CD8-positive, alpha-beta memory T cell (primary cell): ENCODE data around the gene FHIT. TPM values are rescaled to one million over a fixed set of nuclear protein-coding genes. Genes with fewer than 3 reads are reported as not detected.

Experiments
- CTCF ChIA-PET: fragments of 350-600 bp; sonication (Branson Sonifier 250); formaldehyde crosslinking; loops from one replicate; lab custom pipeline; 2021; ENCODE audit warnings: antibody characterized with exemption; lab: Charles Lee
- POLR2A ChIA-PET: fragments of 350-600 bp; sonication (Branson Sonifier 250); formaldehyde crosslinking; loops from one replicate; lab custom pipeline; 2021; ENCODE audit warnings: antibody characterized with exemption; lab: Charles Lee
- DNase-seq, 5 donors: peaks; one replicate each; pipeline versions ENCODE4 v3.0.0 to v3.0.0-alpha.2; 2020 to 2022; ENCODE audit warnings: mixed read lengths in 1 of 5
- H3K27ac ChIP-seq: one replicate; pipeline ENCODE4 v1.7.0; 2013; ENCODE audit warnings: low read depth, mild to moderate bottlenecking, low read length, moderate library complexity
- H3K27me3 ChIP-seq: 2 replicates; pipeline ENCODE4 v1.7.0; 2013; ENCODE audit warnings: low read length, mild to moderate bottlenecking; ENCODE audit not compliant: insufficient read depth, poor library complexity, severe bottlenecking
- H3K36me3 ChIP-seq: 2 replicates; pipeline ENCODE4 v1.7.0; 2013; ENCODE audit warnings: mild to moderate bottlenecking, low read length, moderate library complexity; ENCODE audit not compliant: insufficient read depth
- H3K4me1 ChIP-seq: 2 replicates; pipeline ENCODE4 v1.7.0; 2013; ENCODE audit warnings: mild to moderate bottlenecking, low read length, moderate library complexity; ENCODE audit not compliant: insufficient read depth
- H3K4me3 ChIP-seq: 2 replicates; pipeline ENCODE4 v1.7.0; 2013; ENCODE audit warnings: mild to moderate bottlenecking, low read length
- H3K9me3 ChIP-seq: 2 replicates; pipeline ENCODE4 v1.7.0; 2013; ENCODE audit warnings: mild to moderate bottlenecking, low read length
- H3K27ac Mint-ChIP-seq, 8 donors: one replicate each; pipeline ENCODE4 v1.8.0; 2020 to 2021; ENCODE audit warnings: mixed read lengths in 8 of 8, mild to moderate bottlenecking in 6 of 8, inconsistent platforms in 3 of 8, moderate library complexity in 3 of 8
- H3K27me3 Mint-ChIP-seq, 2 donors: one replicate each; pipeline ENCODE4 v1.8.0; 2020 to 2021; ENCODE audit warnings: mixed read lengths in 2 of 2, mild to moderate bottlenecking in 1 of 2, moderate library complexity in 1 of 2
- H3K36me3 Mint-ChIP-seq, 3 donors: one replicate each; pipeline ENCODE4 v1.8.0; 2020 to 2021; ENCODE audit warnings: mixed read lengths in 3 of 3, inconsistent platforms in 1 of 3, mild to moderate bottlenecking in 1 of 3
- H3K4me1 Mint-ChIP-seq, 3 donors: one replicate each; pipeline ENCODE4 v1.8.0; 2020 to 2021; ENCODE audit warnings: mixed read lengths in 3 of 3, inconsistent platforms in 1 of 3, mild to moderate bottlenecking in 1 of 3
- H3K4me3 Mint-ChIP-seq, 7 donors: one replicate each; pipeline ENCODE4 v1.8.0; 2020 to 2021; ENCODE audit warnings: mixed read lengths in 7 of 7, mild to moderate bottlenecking in 6 of 7, moderate library complexity in 4 of 7, inconsistent platforms in 2 of 7
- H3K9me3 Mint-ChIP-seq, 5 donors: one replicate each; pipeline ENCODE4 v1.8.0; 2020 to 2022; ENCODE audit warnings: mixed read lengths in 5 of 5, mild to moderate bottlenecking in 3 of 5, moderate library complexity in 2 of 5, inconsistent platforms in 1 of 5
- polyA plus RNA-seq: library from polyadenylated mRNA; unstranded; fragments of 300-500 nt; fragmentation: Illumina TruSeq; gene quantifications from one replicate; pipeline ENCODE4 v1.2.3, GENCODE V29; 2021
- total RNA-seq, 2 experiments: library from RNA; stranded (reverse); gene quantifications; one replicate each; pipeline ENCODE4 v1.2.3, GENCODE V29; 2021

Gene FHIT
- total and polyA plus RNA-seq, 3 experiments from 2014 or later: 4.1 to 7.4 (median 4.2) TPM

DNA sequence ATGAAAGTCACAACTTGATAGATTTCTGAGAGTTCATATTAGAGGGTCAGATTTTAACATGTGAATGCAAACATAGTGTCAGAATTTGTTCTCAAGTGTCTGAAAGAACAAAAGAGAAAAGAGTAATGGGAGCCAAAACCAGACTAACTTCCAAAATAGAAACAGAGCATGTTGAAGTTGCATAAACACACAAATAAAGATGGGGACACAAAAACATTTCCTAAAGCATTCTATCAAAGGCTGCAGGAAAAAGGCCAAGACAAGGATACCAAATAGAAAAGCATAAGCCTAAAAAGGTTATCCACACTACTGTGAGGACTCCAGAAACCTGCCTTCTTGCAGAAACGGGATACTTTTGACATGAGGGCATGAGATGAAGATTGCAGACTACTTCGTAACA, 2.8 kb downstream of the FHIT start:
- Mint-ChIP-seq H3K4me3 (peak overlapping the region in 1 of 7 donors; percentile 10), H3K27ac (no peak overlapping the region), H3K27me3 (peaks cover 10 to 14% of the 10 kb centered on the region in 2 donors), H3K9me3 (no peaks in the 10 kb centered on the region), H3K36me3 (peaks cover 0 to 4% (median 4%) of the 10 kb centered on the region in 3 donors), H3K4me1 (peaks cover 21 to 28% (median 22%) of the 10 kb centered on the region in 3 donors)
- no peak for DNase-seq
- Histone ChIP-seq H3K27ac (no peak overlapping the region), H3K9me3 (no peaks in the 10 kb centered on the region), H3K4me3 (no peak overlapping the region), H3K36me3 (no peaks in the 10 kb centered on the region), H3K27me3 (no peaks in the 10 kb centered on the region), H3K4me1 (peaks cover 16% of the 10 kb centered on the region)
- ChIA-PET POLR2A (no interaction called here), CTCF (no interaction called here)

DNA sequence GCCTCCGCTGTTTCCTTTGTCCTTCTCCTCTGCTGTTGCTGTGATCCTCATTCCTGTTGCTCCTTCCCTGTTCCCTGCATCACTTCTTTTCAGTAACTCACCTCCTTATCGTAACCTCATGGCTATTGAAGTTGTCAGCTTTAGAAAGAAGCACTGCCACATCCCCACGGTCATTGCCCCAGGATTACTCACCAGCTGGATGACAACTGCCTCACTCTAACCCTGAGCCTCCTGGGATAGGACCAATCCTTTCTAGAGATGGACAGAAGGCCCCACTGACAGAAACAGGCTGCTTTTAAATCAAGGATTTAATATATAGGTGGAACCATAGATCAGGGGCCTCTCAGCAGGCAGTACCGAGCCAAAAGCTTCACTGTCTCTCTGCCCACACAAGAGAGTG, 4.1 kb downstream of the FHIT start:
- H3K27ac ChIP-seq: no peak overlapping the region
- H3K4me3 ChIP-seq: no peak overlapping the region
- Mint-ChIP-seq H3K27me3 (peaks cover 10% of the 10 kb centered on the region in 2 donors), H3K36me3 (peaks cover 0 to 8% (median 4%) of the 10 kb centered on the region in 3 donors), H3K9me3 (no peaks in the 10 kb centered on the region), H3K4me3 (no peak overlapping the region), H3K27ac (no peak overlapping the region), H3K4me1 (peaks cover 21 to 24% (median 21%) of the 10 kb centered on the region in 3 donors)
- H3K27me3 ChIP-seq: no peaks in the 10 kb centered on the region
- ChIA-PET POLR2A (no interaction called here), CTCF (no interaction called here)
- no peaks in the 10 kb centered on the region for H3K36me3 ChIP-seq
- no peaks in the 10 kb centered on the region for H3K9me3 ChIP-seq
- DNase-seq: no peak
- peaks cover 16% of the 10 kb centered on the region for H3K4me1 ChIP-seq

DNA sequence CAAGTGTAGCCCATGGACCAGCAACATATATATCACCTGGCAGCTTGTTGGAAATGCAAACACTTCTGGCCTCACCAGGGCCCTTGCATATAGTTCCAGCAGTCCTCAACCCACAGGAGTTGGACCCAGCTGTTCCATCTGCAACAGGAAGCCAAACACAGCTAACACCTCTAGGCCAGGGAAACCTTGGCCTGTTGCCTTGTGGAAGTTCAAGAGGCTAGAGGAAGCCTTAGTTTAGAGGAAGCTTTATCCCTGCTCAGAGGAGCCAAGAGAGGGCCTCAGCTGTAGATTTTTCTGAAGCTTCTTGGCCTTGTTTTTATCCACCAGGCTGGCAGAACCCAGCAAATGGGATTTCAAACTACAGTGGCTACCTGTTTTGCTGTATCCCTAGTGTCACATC, 11.4 kb downstream of the FHIT start:
- ChIA-PET POLR2A (interaction anchor here (0.5 kb wide), 1 partner anchor 98 kb away, joined by 5 read pairs; no protein-coding TSS in a partner anchor), CTCF (no interaction called here)
- H3K4me1 Mint-ChIP-seq: no peaks in the 10 kb centered on the region
- no peak overlapping the region for H3K27ac ChIP-seq
- no peaks in the 10 kb centered on the region for H3K4me1 ChIP-seq
- H3K9me3 ChIP-seq: no peaks in the 10 kb centered on the region
- no peak overlapping the region for H3K4me3 Mint-ChIP-seq
- H3K36me3 Mint-ChIP-seq: peaks cover 0 to 5% (median 0%) of the 10 kb centered on the region in 3 donors
- peaks cover 3% of the 10 kb centered on the region in 2 donors for H3K27me3 Mint-ChIP-seq
- H3K9me3 Mint-ChIP-seq: no peaks in the 10 kb centered on the region
- H3K4me3 ChIP-seq: no peak overlapping the region
- no peaks in the 10 kb centered on the region for H3K27me3 ChIP-seq
- no peak overlapping the region for H3K27ac Mint-ChIP-seq
- DNase-seq: no peak
- H3K36me3 ChIP-seq: no peaks in the 10 kb centered on the region

DNA sequence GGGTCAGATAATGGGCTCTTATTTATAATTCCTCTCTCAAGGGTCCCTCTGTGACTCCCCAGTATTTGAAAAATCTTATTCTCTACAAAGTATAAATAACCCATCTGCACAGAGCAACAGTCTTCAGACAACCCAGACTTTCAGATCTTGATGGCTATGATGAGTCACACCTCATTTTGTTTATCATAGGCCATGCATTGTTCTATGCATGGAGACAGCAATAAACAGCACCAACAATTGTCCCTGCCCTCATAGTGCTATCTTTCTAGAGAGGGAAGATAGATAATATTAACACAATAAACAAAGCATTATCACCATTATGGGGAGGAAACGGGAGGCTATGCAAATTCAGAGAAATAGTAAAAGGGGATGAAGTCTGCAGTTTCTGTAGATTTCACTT, 13.4 kb downstream of the FHIT start:
- no peak overlapping the region for H3K27ac ChIP-seq
- ChIA-PET POLR2A (no interaction called here), CTCF (no interaction called here)
- H3K36me3 Mint-ChIP-seq: no peaks in the 10 kb centered on the region
- H3K4me3 Mint-ChIP-seq: no peak overlapping the region
- no peaks in the 10 kb centered on the region for H3K36me3 ChIP-seq
- H3K4me1 Mint-ChIP-seq: no peaks in the 10 kb centered on the region
- H3K27me3 Mint-ChIP-seq: peaks cover 0 to 2% of the 10 kb centered on the region in 2 donors
- no peak overlapping the region for H3K4me3 ChIP-seq
- no peak overlapping the region for H3K27ac Mint-ChIP-seq
- no peak for DNase-seq
- H3K9me3 Mint-ChIP-seq: no peaks in the 10 kb centered on the region
- H3K9me3 ChIP-seq: no peaks in the 10 kb centered on the region
- no peaks in the 10 kb centered on the region for H3K27me3 ChIP-seq
- no peaks in the 10 kb centered on the region for H3K4me1 ChIP-seq

DNA sequence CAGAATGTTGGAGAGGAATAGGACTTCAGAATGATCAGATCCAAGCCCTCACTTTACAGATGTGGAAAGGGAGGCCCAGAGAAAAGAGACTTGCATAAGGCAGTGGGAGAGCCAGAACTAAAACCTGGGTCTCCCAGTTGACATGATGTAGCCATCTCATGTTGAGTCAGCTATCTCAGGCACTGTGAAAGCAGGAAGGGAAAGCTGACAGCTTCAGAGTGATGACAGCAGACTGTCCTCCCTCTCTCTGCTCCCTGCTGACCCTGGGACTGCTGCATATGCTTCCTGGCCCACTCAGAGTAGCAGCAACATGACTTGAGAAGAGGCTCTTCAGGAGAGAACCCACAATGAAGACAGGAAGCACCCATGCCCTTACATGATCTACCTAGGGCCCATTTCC, 14.7 kb downstream of the FHIT start:
- peak overlapping the region in 1 of 8 donors; percentile 58 for H3K27ac Mint-ChIP-seq

DNA sequence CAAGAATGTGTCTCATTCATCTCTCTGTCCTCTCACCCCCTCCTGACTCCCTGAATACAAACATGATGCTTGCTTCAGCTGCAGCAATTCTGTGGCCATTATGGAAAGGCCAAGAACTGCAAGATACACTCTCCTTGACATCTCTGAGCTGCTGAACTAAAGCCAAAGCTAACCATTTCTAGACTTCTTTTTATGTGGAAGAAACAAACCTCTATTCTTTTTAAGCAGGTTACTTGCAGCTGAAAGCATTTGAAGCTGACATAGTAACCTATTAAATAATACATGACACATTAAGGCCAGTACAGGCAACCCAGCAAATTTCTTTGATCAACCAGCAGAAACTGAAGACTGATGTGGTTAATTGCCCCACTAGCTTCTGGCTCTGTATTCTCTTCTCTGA, 17.5 kb downstream of the FHIT start:
- no peak overlapping the region for H3K4me3 Mint-ChIP-seq
- H3K36me3 Mint-ChIP-seq: no peaks in the 10 kb centered on the region
- ChIA-PET POLR2A (no interaction called here), CTCF (no interaction called here)
- H3K27me3 Mint-ChIP-seq: no peaks in the 10 kb centered on the region
- no peaks in the 10 kb centered on the region for H3K4me1 Mint-ChIP-seq
- no peaks in the 10 kb centered on the region for H3K4me1 ChIP-seq
- H3K9me3 ChIP-seq: no peaks in the 10 kb centered on the region
- no peak overlapping the region for H3K27ac Mint-ChIP-seq
- DNase-seq: no peak
- no peak overlapping the region for H3K27ac ChIP-seq
- H3K9me3 Mint-ChIP-seq: no peaks in the 10 kb centered on the region
- H3K36me3 ChIP-seq: no peaks in the 10 kb centered on the region
- H3K27me3 ChIP-seq: no peaks in the 10 kb centered on the region
- no peak overlapping the region for H3K4me3 ChIP-seq

More for the DNA sequence above, 14.7 kb downstream of the FHIT start:
- Mint-ChIP-seq H3K9me3 (no peaks in the 10 kb centered on the region), H3K4me1 (no peaks in the 10 kb centered on the region), H3K27me3 (peaks cover 0 to 2% of the 10 kb centered on the region in 2 donors), H3K4me3 (no peak overlapping the region), H3K36me3 (no peaks in the 10 kb centered on the region)
- CTCF ChIA-PET: no interaction called here
- no peak overlapping the region for H3K27ac ChIP-seq
- no peaks in the 10 kb centered on the region for H3K4me1 ChIP-seq
- H3K36me3 ChIP-seq: no peaks in the 10 kb centered on the region
- H3K4me3 ChIP-seq: no peak overlapping the region
- H3K9me3 ChIP-seq: no peaks in the 10 kb centered on the region
- no peak for DNase-seq
- POLR2A ChIA-PET: no interaction called here
- H3K27me3 ChIP-seq: no peaks in the 10 kb centered on the region

DNA sequence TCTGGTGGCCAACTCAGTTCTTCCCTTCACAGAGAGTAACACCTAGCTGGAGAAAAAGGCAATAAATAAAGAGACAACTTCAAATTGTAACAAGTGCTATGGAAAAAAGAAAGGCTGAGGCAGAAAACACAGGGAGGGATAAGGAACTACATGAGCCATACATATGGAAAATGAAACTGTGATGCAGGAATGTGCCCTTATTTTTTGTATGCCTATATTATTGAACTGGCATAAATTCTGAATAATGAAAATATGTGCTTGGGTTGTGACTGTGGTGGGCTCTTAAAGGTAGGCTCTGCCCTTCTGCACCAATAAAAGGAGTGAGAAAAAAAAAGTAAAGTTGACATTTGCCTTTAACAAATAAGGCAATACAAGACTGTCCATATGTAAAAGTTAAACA, 19.6 kb downstream of the FHIT start:
- Mint-ChIP-seq H3K27ac (no peak overlapping the region), H3K9me3 (no peaks in the 10 kb centered on the region), H3K4me3 (no peak overlapping the region), H3K36me3 (no peaks in the 10 kb centered on the region), H3K27me3 (peaks cover 0 to 2% of the 10 kb centered on the region in 2 donors), H3K4me1 (no peaks in the 10 kb centered on the region)
- no peak for DNase-seq
- ChIA-PET POLR2A (no interaction called here), CTCF (no interaction called here)
- H3K4me1 ChIP-seq: no peaks in the 10 kb centered on the region
- no peak overlapping the region for H3K4me3 ChIP-seq
- H3K27me3 ChIP-seq: no peaks in the 10 kb centered on the region
- no peak overlapping the region for H3K27ac ChIP-seq
- H3K36me3 ChIP-seq: no peaks in the 10 kb centered on the region
- H3K9me3 ChIP-seq: no peaks in the 10 kb centered on the region

DNA sequence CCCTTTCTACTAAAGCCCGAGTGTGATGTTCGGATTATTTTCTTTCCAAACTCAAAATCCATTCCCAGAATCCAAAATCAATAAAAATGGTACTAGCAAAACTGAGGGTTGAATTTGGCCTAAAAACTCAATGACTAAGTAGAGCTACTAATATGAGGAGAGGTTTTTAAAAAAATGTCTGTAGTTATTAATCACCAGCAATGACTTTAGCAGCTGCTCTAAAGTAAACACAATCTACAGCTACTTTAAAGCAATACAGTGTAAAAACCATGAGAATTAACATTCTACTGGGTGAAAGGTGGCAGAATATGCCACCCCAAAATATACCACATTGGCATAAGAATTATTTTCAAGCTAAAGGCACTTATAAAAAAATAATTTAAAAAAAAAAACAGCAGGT, 23.5 kb downstream of the FHIT start:
- H3K27ac ChIP-seq: no peak overlapping the region
- no peaks in the 10 kb centered on the region for H3K9me3 Mint-ChIP-seq
- ChIA-PET CTCF (no interaction called here), POLR2A (no interaction called here)
- no peaks in the 10 kb centered on the region for H3K36me3 Mint-ChIP-seq
- no peak overlapping the region for H3K27ac Mint-ChIP-seq
- peaks cover 0 to 2% of the 10 kb centered on the region in 2 donors for H3K27me3 Mint-ChIP-seq
- H3K9me3 ChIP-seq: no peaks in the 10 kb centered on the region
- H3K4me3 Mint-ChIP-seq: no peak overlapping the region
- DNase-seq: no peak
- no peaks in the 10 kb centered on the region for H3K4me1 Mint-ChIP-seq
- no peak overlapping the region for H3K4me3 ChIP-seq
- no peaks in the 10 kb centered on the region for H3K36me3 ChIP-seq
- H3K27me3 ChIP-seq: no peaks in the 10 kb centered on the region
- H3K4me1 ChIP-seq: no peaks in the 10 kb centered on the region
